HG03442 (cell line): ENCODE data around the gene SLC25A5.
A peak's percentile ranks its signal among the peaks of the same experiment; 100 is the strongest.
"Not testable (repeated sequence)": the region's sequence is repeated elsewhere in the genome, so short reads cannot be mapped to it uniquely, and the experiment has no call there.

Experiments
- ATAC-seq: cut with Tn5 transposase; IDR thresholded peaks from one replicate; pipeline ENCODE4 v1.9.1; 2021; ENCODE audit warnings: mild to moderate bottlenecking, moderate library complexity; ENCODE audit not compliant: unreplicated experiment

The SLC25A5 gene

GRCh38 chrX:119467842-119468550 is at the start of gene SLC25A5:
Gene SLC25A5, plus strand, starts transcription at chrX:119468444. Its CDS starts 72 bp downstream, at chrX:119468516.
- peak; percentile 81 for ATAC-seq

GRCh38 chrX:119419146-119419545 is 49.1 kb upstream of the SLC25A5 start:
- no peak for ATAC-seq

DNA sequence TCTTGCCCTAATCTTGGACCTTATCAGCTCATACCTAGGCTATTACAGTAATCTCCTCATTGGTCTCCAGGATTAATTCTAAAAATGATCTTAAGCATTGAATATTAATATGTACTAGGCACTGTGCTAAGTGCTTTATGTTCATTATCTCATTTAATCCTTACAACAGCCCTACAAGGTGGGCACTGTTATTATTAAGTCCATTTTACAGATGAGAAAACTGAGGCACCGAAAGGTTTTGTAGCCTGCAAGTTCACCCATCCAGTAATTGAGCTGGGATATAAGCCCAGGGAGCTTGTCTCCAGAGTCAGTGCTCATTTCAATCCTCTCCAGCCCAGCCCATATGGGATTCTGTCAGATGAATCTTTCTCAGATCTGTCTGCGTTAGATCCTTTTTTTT is 48.3 kb upstream of the SLC25A5 start:
- no peak for ATAC-seq

DNA sequence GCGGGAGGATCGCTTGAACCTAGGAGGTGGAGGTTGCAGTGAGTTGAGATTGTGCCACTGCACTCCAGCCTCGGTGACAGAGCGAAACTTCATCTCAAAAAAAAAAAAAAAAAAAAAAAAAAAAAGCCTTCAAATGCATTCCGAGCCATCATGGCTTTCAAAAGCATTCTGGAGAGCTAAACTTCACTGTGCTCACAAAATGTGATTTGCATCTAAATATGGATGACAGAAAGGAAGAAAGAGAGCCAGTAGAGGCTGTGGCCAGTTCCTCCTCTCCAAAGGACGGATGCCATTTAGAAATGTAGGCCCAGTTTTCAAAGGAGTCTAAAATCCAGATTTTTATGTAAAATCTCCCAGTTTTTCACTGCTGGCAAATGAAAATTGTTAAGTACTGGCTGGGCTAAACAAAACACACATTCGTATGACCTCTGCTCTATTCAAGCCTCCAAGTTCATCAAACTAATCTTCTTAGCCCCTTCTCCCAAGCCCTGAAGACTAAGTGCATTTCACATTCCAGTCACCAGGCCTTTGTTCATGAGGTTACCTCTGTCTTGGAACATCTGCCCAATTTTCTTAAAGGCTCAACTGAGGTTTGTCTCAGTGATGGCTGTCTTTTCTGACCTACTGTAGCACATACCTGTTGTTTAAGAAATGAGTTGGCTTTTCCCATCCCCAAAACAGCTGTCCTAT is 47.1 kb upstream of the SLC25A5 start:
- ATAC-seq: no peak

DNA sequence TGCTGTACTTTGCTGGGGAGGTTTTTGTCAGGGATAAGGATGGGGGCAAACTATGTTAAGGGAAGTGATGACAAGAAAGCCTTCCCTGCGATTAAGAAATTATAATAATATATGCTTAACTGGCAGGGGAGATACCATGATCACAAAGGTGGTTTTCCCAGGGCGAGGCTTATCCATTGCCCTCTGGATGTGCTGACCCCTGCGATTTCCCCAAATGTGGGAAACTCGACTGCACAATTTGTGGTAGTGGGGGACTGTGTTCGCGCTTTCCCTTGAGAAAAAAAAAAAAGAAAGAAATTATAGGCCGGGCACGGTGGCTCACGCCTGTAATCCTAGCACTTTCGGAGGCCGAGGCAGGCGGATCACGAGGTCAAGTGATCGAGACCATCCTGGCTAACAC is 44.6 kb upstream of the SLC25A5 start:
- no peak for ATAC-seq

DNA sequence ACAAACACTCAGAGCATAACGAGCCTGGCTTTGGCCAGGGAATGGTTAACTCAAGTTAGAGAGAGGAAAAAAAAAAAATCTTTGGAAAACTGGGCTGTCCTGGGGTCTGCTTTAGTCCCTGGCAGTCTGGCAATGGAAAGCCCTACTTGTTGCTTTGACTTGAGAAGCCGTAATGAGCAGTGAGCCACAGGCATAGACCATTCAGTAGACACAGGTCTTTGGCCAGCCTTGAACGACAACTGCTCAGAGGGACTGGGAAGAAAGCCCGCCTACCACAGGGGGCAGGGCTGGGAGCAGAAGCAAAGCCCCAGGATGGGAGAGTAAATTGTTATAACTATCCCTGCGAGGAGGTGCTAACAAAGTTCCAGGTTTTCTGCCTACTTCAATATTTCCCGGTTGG is 43.2 kb upstream of the SLC25A5 start:
- no peak for ATAC-seq

DNA sequence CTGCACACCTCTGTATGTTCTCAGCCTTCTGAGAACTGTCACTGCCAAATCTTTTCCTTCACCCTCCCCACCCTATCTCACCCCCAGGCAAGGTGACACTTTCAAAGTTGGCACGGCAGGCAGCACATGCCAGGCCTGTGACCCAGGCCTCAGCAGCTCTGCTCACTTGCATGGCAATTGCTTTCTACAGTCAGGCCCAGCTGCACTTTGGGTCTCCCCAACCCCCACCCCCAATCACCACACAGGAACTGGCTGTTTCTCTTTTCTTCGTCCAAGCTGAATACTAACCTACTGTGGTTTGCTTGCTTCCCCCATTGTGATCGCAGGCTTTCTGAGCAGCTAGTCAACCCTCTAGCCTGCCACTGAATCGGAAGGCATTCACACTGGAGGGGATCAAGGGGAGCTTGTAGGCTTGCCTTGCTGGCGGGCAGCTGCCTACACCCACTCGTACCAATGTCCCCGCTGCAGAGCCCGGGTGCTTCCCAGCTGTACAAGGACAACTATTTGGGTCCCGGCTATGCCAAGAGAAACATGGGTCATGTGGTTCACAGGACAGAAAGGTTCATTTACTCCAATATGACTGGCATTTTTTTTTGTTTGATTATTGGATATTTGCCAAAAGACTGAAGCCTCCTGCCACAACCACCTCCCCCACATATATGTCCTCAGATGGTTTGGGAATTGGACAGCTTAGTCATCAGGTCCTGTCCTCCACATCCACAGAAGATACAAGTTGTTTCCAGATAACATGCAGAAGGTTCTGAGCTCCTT is 41.0 kb upstream of the SLC25A5 start:
- peak; percentile 68 for ATAC-seq

GRCh38 chrX:119427795-119428185 is 40.5 kb upstream of the SLC25A5 start:
- no peak for ATAC-seq

GRCh38 chrX:119429471-119429870 is 38.8 kb upstream of the SLC25A5 start:
- no peak for ATAC-seq

- not testable (repeated sequence) for ATAC-seq
These were observed 26.9 kb upstream of the SLC25A5 start for GRCh38 chrX:119441295-119441694.

- no peak for ATAC-seq
These were observed 26.0 kb upstream of the SLC25A5 start for GRCh38 chrX:119442286-119442685.

GRCh38 chrX:119453202-119453601 is 15.0 kb upstream of the SLC25A5 start:
- ATAC-seq: no peak

GRCh38 chrX:119455264-119455663 is 13.0 kb upstream of the SLC25A5 start:
- no peak for ATAC-seq

DNA sequence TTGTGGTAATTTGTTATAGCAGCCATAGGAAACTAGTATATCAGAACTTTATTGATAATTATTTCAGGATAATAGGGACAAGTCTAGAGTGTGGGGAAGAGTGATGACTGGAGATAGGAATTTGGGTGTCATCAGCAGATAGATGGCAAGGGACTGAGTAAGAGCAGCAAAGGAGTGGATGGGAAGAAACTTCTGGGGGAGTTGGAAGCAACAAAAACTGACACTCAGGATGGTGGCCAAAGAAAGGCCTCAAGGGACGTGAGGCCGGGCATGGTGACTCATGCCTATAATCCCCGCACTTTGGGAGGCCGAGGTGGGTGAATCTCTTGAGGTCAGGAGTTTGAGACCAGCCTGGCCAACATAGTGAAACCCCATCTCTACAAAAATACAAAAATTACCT is 9.1 kb upstream of the SLC25A5 start:
- ATAC-seq: no peak

- ATAC-seq: no peak
These were observed 2.7 kb upstream of the SLC25A5 start for GRCh38 chrX:119465555-119465954.

DNA sequence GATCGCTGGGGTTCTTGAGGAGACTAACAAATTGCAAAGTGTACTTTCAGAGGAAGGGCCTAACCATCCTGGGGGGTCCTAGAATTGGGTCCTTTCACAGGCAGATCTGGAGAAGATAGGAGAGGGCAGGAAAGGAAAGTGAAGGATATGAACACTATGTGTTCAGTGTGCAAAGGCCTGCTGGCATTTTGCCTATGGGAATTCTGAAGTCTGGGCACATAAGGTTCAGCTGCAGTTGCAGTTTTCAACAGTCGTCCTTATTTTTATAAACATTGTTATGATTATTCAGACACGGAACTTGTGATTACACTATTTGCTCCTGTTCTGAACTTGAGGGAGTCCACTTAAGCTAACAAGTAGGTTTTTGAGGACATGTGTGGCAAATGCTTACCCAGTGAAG is 1.3 kb upstream of the SLC25A5 start:
- no peak for ATAC-seq

DNA sequence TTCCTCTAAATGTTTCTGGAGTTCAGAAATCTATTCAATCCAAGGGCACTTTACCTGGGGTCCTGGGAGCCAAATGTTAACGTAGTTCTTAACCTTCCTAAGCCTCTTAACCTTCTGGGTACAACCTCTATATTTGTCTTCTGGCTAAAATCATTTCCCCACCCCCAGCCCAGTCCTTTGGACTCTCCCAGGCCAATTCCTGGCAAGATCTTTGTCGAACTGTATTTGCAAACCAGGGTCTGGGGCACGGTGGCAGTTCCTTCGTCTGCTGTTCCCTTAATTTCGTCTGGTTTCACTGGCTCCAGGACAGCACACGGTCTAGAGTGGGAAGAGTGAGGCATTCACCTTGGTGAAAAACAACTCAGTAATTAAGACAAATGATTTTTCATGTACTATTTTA is 811 bp upstream of the SLC25A5 start:
- no peak for ATAC-seq

GRCh38 chrX:119468551-119469312 is 488 bp downstream of the SLC25A5 start:
- peak; percentile 79 for ATAC-seq

GRCh38 chrX:119469313-119469635 is 1.0 kb downstream of the SLC25A5 start:
- ATAC-seq: no peak

DNA sequence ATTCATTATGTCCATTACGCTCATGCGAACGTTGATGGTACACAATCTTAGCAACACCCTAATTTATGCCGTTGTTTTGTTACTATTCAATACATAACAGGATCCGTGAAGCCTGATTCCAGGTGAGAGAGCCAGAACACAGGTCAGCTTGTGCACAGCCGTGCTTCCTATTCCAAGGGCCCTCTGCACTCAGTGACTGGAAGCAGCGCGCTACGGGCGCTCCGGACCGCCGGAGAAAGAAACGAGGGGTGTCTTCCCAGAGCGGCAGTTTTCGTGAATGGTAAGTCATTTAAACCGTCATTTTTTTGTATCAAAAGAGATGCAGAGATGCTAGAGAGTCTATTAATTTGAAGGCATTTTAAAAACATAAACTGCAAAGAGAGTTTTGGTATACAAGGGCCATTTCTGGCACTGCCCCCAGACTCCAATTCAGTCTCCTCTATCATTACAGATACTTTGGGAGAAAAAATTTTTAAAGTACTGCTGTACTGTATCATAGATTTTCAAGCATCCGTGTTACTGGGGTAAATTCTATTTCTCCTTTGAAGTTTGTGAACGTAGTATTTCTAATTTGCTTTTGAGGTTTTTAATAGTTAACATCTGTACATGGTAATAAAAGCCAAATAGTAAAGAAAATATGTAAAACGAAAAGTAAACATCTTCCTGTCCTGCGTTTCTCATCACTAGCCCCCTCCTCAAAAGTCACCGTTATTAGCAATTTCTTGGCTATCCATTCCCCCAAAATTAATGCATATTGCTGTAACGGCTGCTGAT is 6.6 kb downstream of the SLC25A5 start:
- no peak for ATAC-seq
